OCI-LY1 (cell line): ENCODE measurements around the gene RAPGEF1.

Experiments used
- H2AFZ ChIP-seq: fragments of 200-600 bp; sonication (generic), shearing (Covaris generic); 2 replicates; pipeline ENCODE4 v1.6.0; 2014; ENCODE audit warnings: antibody characterized with exemption, mild to moderate bottlenecking, low read length
- H3F3A ChIP-seq: fragments of 200-600 bp; sonication (generic), shearing (Covaris generic); 2 replicates; pipeline ENCODE4 v1.6.0; 2014; ENCODE audit warnings: mild to moderate bottlenecking, antibody characterized with exemption, low read length, moderate library complexity; ENCODE audit not compliant: insufficient read depth
- H3K27ac ChIP-seq: fragments of 200-600 bp; sonication (generic); 2 replicates; pipeline ENCODE4 v1.5.1; 2014; ENCODE audit warnings: low read length, mixed run types, mild to moderate bottlenecking, low read depth; ENCODE audit not compliant: poor library complexity, severe bottlenecking
- H3K27me3 ChIP-seq: fragments of 200-600 bp; sonication (generic); 2 replicates; pipeline ENCODE4 v1.6.0; 2014; ENCODE audit warnings: antibody characterized with exemption, mild to moderate bottlenecking, low read length, moderate library complexity; ENCODE audit not compliant: insufficient read depth
- H3K36me3 ChIP-seq: fragments of 200-600 bp; sonication (generic); 2 replicates; pipeline ENCODE4 v1.6.1; 2014; ENCODE audit warnings: mild to moderate bottlenecking, antibody characterized with exemption, low read length, moderate library complexity, mixed read lengths; ENCODE audit not compliant: insufficient read depth
- H3K4me1 ChIP-seq: fragments of 200-600 bp; sonication (generic); 2 replicates; pipeline ENCODE4 v1.5.1; 2014; ENCODE audit warnings: mild to moderate bottlenecking, low read length, moderate library complexity; ENCODE audit not compliant: insufficient read depth, severe bottlenecking
- H3K4me2 ChIP-seq: fragments of 200-600 bp; sonication (generic), shearing (Covaris generic); 2 replicates; pipeline ENCODE4 v1.6.1; 2014; ENCODE audit warnings: low read length
- H3K4me3 ChIP-seq: fragments of 200-600 bp; sonication (generic); 2 replicates; pipeline ENCODE4 v1.5.1; 2014; ENCODE audit warnings: low read length, low read depth, mild to moderate bottlenecking, mixed read lengths; ENCODE audit not compliant: poor library complexity, severe bottlenecking
- H3K79me2 ChIP-seq: fragments of 200-600 bp; shearing (Covaris generic); 2 replicates; pipeline ENCODE4 v1.6.1; 2016; ENCODE audit warnings: mixed run types, low read length, mixed read lengths; ENCODE audit not compliant: insufficient read depth
- H3K9ac ChIP-seq: fragments of 200-600 bp; sonication (generic), shearing (Covaris generic); 2 replicates; pipeline ENCODE4 v1.6.1; 2014; ENCODE audit warnings: mild to moderate bottlenecking, low read length, mixed read lengths
- H3K9me2 ChIP-seq: fragments of 200-600 bp; sonication (generic), shearing (Covaris generic); 2 replicates; pipeline ENCODE4 v1.6.1; 2014; ENCODE audit warnings: low read depth, mild to moderate bottlenecking, low read length, mixed read lengths
- H3K9me3 ChIP-seq: fragments of 200-600 bp; shearing (Covaris generic); 2 replicates; pipeline ENCODE4 v1.6.1; 2014; ENCODE audit warnings: low read length, mixed read lengths
- H4K20me1 ChIP-seq: fragments of 200-600 bp; sonication (generic), shearing (Covaris generic); 2 replicates; pipeline ENCODE4 v1.6.0; 2016; ENCODE audit warnings: mild to moderate bottlenecking, low read length; ENCODE audit not compliant: insufficient read depth
- CTCF ChIP-seq: fragments of 200-600 bp; sonication (generic), shearing (Covaris generic); IDR thresholded peaks from 2 replicates; pipeline ENCODE4 v1.5.1; 2017; ENCODE audit warnings: mild to moderate bottlenecking, antibody characterized with exemption, low read length, moderate library complexity, mixed read lengths
- EZH2 ChIP-seq: fragments of 200-600 bp; sonication (generic), shearing (Covaris generic); IDR thresholded peaks from 2 replicates; pipeline ENCODE4 v1.8.0; 2017; ENCODE audit warnings: borderline replicate concordance, mixed run types, mild to moderate bottlenecking, antibody characterized with exemption, low read length, moderate library complexity, mixed read lengths

The RAPGEF1 gene

DNA sequence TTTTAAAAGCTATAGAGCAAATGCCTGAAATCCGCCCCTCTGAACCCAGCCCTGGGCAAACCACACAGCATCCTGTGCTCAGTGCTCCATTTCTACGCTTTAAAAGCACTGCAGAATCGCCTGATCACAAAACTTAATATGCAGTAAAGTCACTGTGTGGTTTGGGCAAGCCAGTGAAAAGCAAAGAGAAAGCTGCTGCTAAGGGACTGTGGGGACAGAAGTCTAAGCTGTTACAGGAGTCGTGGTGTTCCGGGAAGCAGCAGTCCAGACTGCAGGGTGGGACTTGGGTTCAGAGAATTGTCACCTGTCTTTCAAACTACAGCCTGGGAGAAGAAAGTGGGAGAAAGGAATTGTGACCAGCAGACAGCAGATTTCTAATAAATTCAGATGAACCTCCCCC is 8.2 kb downstream of the RAPGEF1 start:
- H3K4me3 ChIP-seq: peak overlapping the region; percentile 15

DNA sequence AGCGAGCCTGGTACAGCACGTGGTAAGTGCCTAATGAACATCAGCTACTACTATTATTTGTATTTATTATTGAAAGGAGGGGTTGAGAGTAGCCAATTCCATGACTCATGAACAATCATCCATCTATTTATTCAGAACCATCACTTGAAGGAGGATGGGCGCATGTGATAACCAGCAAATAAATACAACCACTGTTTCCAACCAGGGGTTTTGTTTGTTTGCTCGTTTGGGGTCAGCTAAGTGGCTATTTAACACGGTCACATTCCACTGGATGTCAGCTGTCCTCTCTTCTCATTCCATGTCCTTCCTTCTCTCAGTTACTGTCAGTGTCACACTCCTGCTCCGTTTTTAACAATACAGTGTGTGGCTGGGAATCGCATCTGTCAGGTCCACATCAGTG is 8.6 kb downstream of the RAPGEF1 start:
- peaks cover 5% of the 10 kb centered on the region for H3K36me3 ChIP-seq
- peak overlapping the region; percentile 45; the same call in 1 of the 2 replicates for H3K9ac ChIP-seq
- H3K4me1 ChIP-seq: peaks cover 98% of the 10 kb centered on the region
- H3K27me3 ChIP-seq: no peaks in the 10 kb centered on the region
- H3K79me2 ChIP-seq: peaks cover 32% of the 10 kb centered on the region
- no peaks in the 10 kb centered on the region for H3K9me3 ChIP-seq
- H3K4me3 ChIP-seq: peak overlapping the region; percentile 15
- no peak for TF ChIP-seq CTCF
- TF ChIP-seq EZH2: no peak
- no peaks in the 10 kb centered on the region for H4K20me1 ChIP-seq
- peaks cover 25% of the 10 kb centered on the region for H3F3A ChIP-seq
- peak overlapping the region; percentile 54 for H3K4me2 ChIP-seq
- H3K27ac ChIP-seq: peak overlapping the region; percentile 98
- H2AFZ ChIP-seq: no peak overlapping the region
- no peaks in the 10 kb centered on the region for H3K9me2 ChIP-seq

More for the DNA sequence above, 8.2 kb downstream of the RAPGEF1 start:
- Histone ChIP-seq H3K27me3 (no peaks in the 10 kb centered on the region), H3K9me2 (no peaks in the 10 kb centered on the region), H3K4me2 (peak overlapping the region; percentile 54), H3K4me1 (peaks cover 98% of the 10 kb centered on the region), H3K9ac (peak overlapping the region; percentile 45), H3F3A (peaks cover 25% of the 10 kb centered on the region), H3K9me3 (no peaks in the 10 kb centered on the region), H3K79me2 (peaks cover 33% of the 10 kb centered on the region), H4K20me1 (no peaks in the 10 kb centered on the region), H3K36me3 (peaks cover under 1% of the 10 kb centered on the region), H2AFZ (no peak overlapping the region), H3K27ac (peak overlapping the region; percentile 98)
- TF ChIP-seq CTCF (no peak), EZH2 (no peak)

GRCh38 chr9:131728961-131729360 is 10.9 kb downstream of the RAPGEF1 start:
- Histone ChIP-seq H3K4me2 (peak overlapping the region; percentile 67), H4K20me1 (no peaks in the 10 kb centered on the region), H3K9me2 (no peaks in the 10 kb centered on the region), H3K4me1 (peaks cover 97% of the 10 kb centered on the region), H3K36me3 (peaks cover 17% of the 10 kb centered on the region), H2AFZ (no peak overlapping the region), H3K79me2 (peaks cover 44% of the 10 kb centered on the region), H3K4me3 (peak overlapping the region; percentile 41), H3K27me3 (no peaks in the 10 kb centered on the region), H3K9ac (peak overlapping the region; percentile 62), H3K27ac (peak overlapping the region; percentile 98), H3K9me3 (no peaks in the 10 kb centered on the region), H3F3A (peaks cover 22% of the 10 kb centered on the region)
- TF ChIP-seq CTCF (no peak), EZH2 (no peak)
